GM23338 (cell line): Measurements from ENCODE around the gene TMC2. TPM values are rescaled to one million over a fixed set of nuclear protein-coding genes. Genes with fewer than 3 reads are reported as not detected.
A peak's percentile ranks its signal among the peaks of the same experiment; 100 is the strongest.

Source experiments
- ATAC-seq: fragments of 200-7000 bp; cut with Tn5 transposase; 3 replicates; pipeline ENCODE4 v1.9.1; 2020
- DNase-seq: peaks from one replicate; pipeline ENCODE4 v3.0.0-alpha.2; 2015; ENCODE audit warnings: low spot score
- H2AFZ ChIP-seq: fragments of 200-600 bp; sonication (generic); 2 replicates; pipeline ENCODE4 v1.8.0; 2016; ENCODE audit warnings: antibody characterized with exemption, mild to moderate bottlenecking, moderate library complexity
- H3F3A ChIP-seq: fragments of 200-600 bp; sonication (generic); replicated peaks from 2 replicates; pipeline ENCODE4 v1.8.0; 2017; ENCODE audit warnings: antibody characterized with exemption, mixed run types, low read depth
- H3K27ac ChIP-seq: fragments of 200-600 bp; sonication (generic); 2 replicates; pipeline ENCODE4 v1.6.1; 2016; ENCODE audit warnings: low read depth
- H3K27me3 ChIP-seq: fragments of 200-600 bp; sonication (generic); 2 replicates; pipeline ENCODE4 v1.8.0; 2016; ENCODE audit warnings: mild to moderate bottlenecking, mixed run types, moderate library complexity; ENCODE audit not compliant: insufficient read depth
- H3K36me3 ChIP-seq: fragments of 200-600 bp; sonication (generic); 2 replicates; pipeline ENCODE4 v1.8.0; 2016; ENCODE audit warnings: mild to moderate bottlenecking; ENCODE audit not compliant: insufficient read depth
- H3K4me1 ChIP-seq: fragments of 200-600 bp; sonication (generic); 2 replicates; pipeline ENCODE4 v1.8.0; 2016; ENCODE audit warnings: mild to moderate bottlenecking, moderate library complexity; ENCODE audit not compliant: insufficient read depth
- H3K4me2 ChIP-seq: fragments of 200-600 bp; sonication (generic); 2 replicates; pipeline ENCODE4 v1.7.1; 2017; ENCODE audit warnings: mixed run types
- H3K4me3 ChIP-seq: fragments of 200-600 bp; sonication (generic); 2 replicates; pipeline ENCODE4 v1.6.1; 2016; ENCODE audit warnings: mixed run types
- H3K79me2 ChIP-seq: fragments of 200-600 bp; sonication (generic); replicated peaks from 2 replicates; pipeline ENCODE4 v1.8.0; 2017; ENCODE audit warnings: mild to moderate bottlenecking; ENCODE audit not compliant: insufficient read depth
- H3K9me2 ChIP-seq: fragments of 200-600 bp; sonication (generic); 2 replicates; pipeline ENCODE4 v1.8.0; 2017; ENCODE audit not compliant: insufficient read depth
- H4K20me1 ChIP-seq: fragments of 200-600 bp; sonication (generic); replicated peaks from 2 replicates; pipeline ENCODE4 v1.8.0; 2017; ENCODE audit warnings: mild to moderate bottlenecking; ENCODE audit not compliant: insufficient read depth
- H3K27ac Mint-ChIP-seq: 2 replicates; pipeline ENCODE4 v1.8.0; 2020; ENCODE audit warnings: inconsistent platforms, mild to moderate bottlenecking, moderate library complexity, mixed read lengths
- H3K27me3 Mint-ChIP-seq: 3 replicates; pipeline ENCODE4 v1.8.0; 2022; ENCODE audit warnings: low read depth, mild to moderate bottlenecking, moderate library complexity, mixed read lengths, inconsistent platforms; ENCODE audit not compliant: insufficient read depth, poor library complexity
- H3K36me3 Mint-ChIP-seq: 3 replicates; pipeline ENCODE4 v1.8.0; 2021; ENCODE audit warnings: low read depth, mild to moderate bottlenecking, inconsistent platforms, moderate library complexity, mixed read lengths
- H3K4me1 Mint-ChIP-seq: 3 replicates; pipeline ENCODE4 v1.8.0; 2020; ENCODE audit warnings: mild to moderate bottlenecking, inconsistent platforms, mixed read lengths
- H3K4me3 Mint-ChIP-seq: 3 replicates; pipeline ENCODE4 v1.8.0; 2021; ENCODE audit warnings: moderate library complexity, mild to moderate bottlenecking, inconsistent platforms, mixed read lengths
- H3K9me3 Mint-ChIP-seq: 3 replicates; pipeline ENCODE4 v1.8.0; 2020; ENCODE audit warnings: moderate library complexity, mild to moderate bottlenecking, inconsistent platforms, mixed read lengths
- CREB1 ChIP-seq: fragments of 250-450 bp; sonication (Bioruptor Pico); IDR thresholded peaks from 2 replicates; pipeline ENCODE4 v1.5.0; 2020; ENCODE audit warnings: low read depth, mild to moderate bottlenecking, moderate library complexity
- EZH2 ChIP-seq: fragments of 200-600 bp; sonication (generic); IDR thresholded peaks from one replicate; pipeline ENCODE4 v1.8.0; 2017; ENCODE audit warnings: antibody characterized with exemption, mild to moderate bottlenecking, low read depth; ENCODE audit not compliant: unreplicated experiment
- EZH2phosphoT487 ChIP-seq: fragments of 200-600 bp; sonication (generic); IDR thresholded peaks from one replicate; pipeline ENCODE4 v1.8.1; 2018; ENCODE audit warnings: antibody characterized with exemption; ENCODE audit not compliant: unreplicated experiment
- NANOG ChIP-seq: IDR thresholded peaks from 2 replicates; pipeline ENCODE4 v1.6.1; 2016; ENCODE audit warnings: antibody characterized with exemption, borderline replicate concordance
- STAT1 ChIP-seq: IDR thresholded peaks from one replicate; pipeline ENCODE4 v1.6.1; 2016; ENCODE audit warnings: antibody characterized with exemption; ENCODE audit not compliant: unreplicated experiment
- ZNF114 ChIP-seq: fragments of 250-450 bp; sonication (Bioruptor Pico); IDR thresholded peaks from 2 replicates; pipeline ENCODE4 v1.5.0; 2020; ENCODE audit warnings: mild to moderate bottlenecking, moderate library complexity
- ZNF331 ChIP-seq: fragments of 250-450 bp; sonication (Bioruptor Pico); IDR thresholded peaks from 2 replicates; pipeline ENCODE4 v1.5.0; 2020; ENCODE audit warnings: low read depth, mild to moderate bottlenecking, moderate library complexity
- polyA plus RNA-seq: library from polyadenylated mRNA; unstranded; fragments of >200 nt; fragmentation: Nextera tagmentation; extraction: Ambion mirVana; gene quantifications from 2 replicates; pipeline ENCODE4 v1.2.1, GENCODE V29; 2016
- total RNA-seq: library from RNA; depleted of rRNA; stranded (reverse); fragments of >200 nt; shearing (Covaris generic); gene quantifications from 2 replicates; pipeline ENCODE4 v1.2.3, GENCODE V29; 2014
- TF ChIP-seq, protein P1 (sequence below): fragments of 250-450 bp; sonication (Bioruptor Pico); IDR thresholded peaks from 2 replicates; pipeline ENCODE4 v1.5.0; 2020; ENCODE audit warnings: mild to moderate bottlenecking, moderate library complexity
- TF ChIP-seq, protein P2 (sequence below): IDR thresholded peaks from one replicate; pipeline ENCODE4 v1.6.1; 2018; ENCODE audit warnings: antibody characterized with exemption; ENCODE audit not compliant: unreplicated experiment
- TF ChIP-seq, protein P3 (sequence below): IDR thresholded peaks from 2 replicates; pipeline ENCODE4 v1.6.1; 2016; ENCODE audit warnings: antibody characterized with exemption
- TF ChIP-seq, protein P4 (sequence below), 2 experiments: fragments of 200-600 bp in 1 of 2; sonication (generic) in 1 of 2; conservative IDR thresholded peaks; 2 replicates each; pipeline versions ENCODE4 v1.5.1 to v1.6.1; 2016 to 2017; ENCODE audit warnings: antibody characterized with exemption in 2 of 2, low read depth in 2 of 2, mild to moderate bottlenecking in 2 of 2, moderate library complexity in 1 of 2

TMC2 gene
- total and polyA plus RNA-seq, 2 experiments from 2014 or later, result not detected

DNA sequence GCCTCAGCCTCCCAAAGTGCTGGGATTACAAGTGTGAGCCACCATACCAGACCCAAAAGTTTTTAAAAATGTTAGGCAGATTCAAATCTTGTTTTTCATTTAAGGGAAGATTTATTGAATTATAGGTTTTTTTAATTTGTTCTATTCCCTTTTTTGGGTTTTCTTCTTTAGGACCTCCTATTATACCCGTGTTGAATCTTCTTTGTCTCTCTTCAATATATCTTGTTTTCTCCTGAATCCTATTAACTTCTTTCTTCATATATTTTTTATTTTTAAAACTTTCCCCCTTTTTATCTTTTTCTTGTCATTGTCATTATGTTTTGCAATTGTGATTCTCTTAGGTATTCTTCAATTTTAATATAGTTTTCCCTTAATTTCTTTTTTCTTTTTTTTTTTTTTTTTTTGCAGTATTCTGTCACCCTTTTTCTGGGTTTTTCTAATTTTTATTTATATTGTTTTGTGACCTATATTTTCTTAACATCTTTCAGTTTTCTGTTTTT, 70.2 kb downstream of the TMC2 start:
- Mint-ChIP-seq H3K27me3 (peaks cover 4% of the 10 kb centered on the region), H3K36me3 (peaks cover 5% of the 10 kb centered on the region; the same call in 2 of the 3 replicates), H3K4me1 (no peaks in the 10 kb centered on the region; the same call in 2 of the 3 replicates), H3K9me3 (peaks cover 28% of the 10 kb centered on the region), H3K27ac (no peak overlapping the region), H3K4me3 (no peak overlapping the region)
- H4K20me1 ChIP-seq, result no peaks in the 10 kb centered on the region
- no peak for ATAC-seq
- DNase-seq, result peak; percentile 35
- no peaks in the 10 kb centered on the region for H3K79me2 ChIP-seq
- H3K27me3 ChIP-seq, result no peaks in the 10 kb centered on the region
- H2AFZ ChIP-seq, result no peak overlapping the region
- H3K36me3 ChIP-seq, result no peaks in the 10 kb centered on the region
- no peak overlapping the region for H3K27ac ChIP-seq
- H3K9me2 ChIP-seq, result no peaks in the 10 kb centered on the region
- H3K4me3 ChIP-seq, result no peak overlapping the region
- TF ChIP-seq EZH2phosphoT487 (no peak), ZNF114 (CRISPR knock-in tag) (no peak), STAT1 (no peak), CREB1 (CRISPR knock-in tag) (no peak), NANOG (no peak), ZNF331 (CRISPR knock-in tag) (no peak), EZH2 (no peak)
- TF ChIP-seq, protein P1, sequence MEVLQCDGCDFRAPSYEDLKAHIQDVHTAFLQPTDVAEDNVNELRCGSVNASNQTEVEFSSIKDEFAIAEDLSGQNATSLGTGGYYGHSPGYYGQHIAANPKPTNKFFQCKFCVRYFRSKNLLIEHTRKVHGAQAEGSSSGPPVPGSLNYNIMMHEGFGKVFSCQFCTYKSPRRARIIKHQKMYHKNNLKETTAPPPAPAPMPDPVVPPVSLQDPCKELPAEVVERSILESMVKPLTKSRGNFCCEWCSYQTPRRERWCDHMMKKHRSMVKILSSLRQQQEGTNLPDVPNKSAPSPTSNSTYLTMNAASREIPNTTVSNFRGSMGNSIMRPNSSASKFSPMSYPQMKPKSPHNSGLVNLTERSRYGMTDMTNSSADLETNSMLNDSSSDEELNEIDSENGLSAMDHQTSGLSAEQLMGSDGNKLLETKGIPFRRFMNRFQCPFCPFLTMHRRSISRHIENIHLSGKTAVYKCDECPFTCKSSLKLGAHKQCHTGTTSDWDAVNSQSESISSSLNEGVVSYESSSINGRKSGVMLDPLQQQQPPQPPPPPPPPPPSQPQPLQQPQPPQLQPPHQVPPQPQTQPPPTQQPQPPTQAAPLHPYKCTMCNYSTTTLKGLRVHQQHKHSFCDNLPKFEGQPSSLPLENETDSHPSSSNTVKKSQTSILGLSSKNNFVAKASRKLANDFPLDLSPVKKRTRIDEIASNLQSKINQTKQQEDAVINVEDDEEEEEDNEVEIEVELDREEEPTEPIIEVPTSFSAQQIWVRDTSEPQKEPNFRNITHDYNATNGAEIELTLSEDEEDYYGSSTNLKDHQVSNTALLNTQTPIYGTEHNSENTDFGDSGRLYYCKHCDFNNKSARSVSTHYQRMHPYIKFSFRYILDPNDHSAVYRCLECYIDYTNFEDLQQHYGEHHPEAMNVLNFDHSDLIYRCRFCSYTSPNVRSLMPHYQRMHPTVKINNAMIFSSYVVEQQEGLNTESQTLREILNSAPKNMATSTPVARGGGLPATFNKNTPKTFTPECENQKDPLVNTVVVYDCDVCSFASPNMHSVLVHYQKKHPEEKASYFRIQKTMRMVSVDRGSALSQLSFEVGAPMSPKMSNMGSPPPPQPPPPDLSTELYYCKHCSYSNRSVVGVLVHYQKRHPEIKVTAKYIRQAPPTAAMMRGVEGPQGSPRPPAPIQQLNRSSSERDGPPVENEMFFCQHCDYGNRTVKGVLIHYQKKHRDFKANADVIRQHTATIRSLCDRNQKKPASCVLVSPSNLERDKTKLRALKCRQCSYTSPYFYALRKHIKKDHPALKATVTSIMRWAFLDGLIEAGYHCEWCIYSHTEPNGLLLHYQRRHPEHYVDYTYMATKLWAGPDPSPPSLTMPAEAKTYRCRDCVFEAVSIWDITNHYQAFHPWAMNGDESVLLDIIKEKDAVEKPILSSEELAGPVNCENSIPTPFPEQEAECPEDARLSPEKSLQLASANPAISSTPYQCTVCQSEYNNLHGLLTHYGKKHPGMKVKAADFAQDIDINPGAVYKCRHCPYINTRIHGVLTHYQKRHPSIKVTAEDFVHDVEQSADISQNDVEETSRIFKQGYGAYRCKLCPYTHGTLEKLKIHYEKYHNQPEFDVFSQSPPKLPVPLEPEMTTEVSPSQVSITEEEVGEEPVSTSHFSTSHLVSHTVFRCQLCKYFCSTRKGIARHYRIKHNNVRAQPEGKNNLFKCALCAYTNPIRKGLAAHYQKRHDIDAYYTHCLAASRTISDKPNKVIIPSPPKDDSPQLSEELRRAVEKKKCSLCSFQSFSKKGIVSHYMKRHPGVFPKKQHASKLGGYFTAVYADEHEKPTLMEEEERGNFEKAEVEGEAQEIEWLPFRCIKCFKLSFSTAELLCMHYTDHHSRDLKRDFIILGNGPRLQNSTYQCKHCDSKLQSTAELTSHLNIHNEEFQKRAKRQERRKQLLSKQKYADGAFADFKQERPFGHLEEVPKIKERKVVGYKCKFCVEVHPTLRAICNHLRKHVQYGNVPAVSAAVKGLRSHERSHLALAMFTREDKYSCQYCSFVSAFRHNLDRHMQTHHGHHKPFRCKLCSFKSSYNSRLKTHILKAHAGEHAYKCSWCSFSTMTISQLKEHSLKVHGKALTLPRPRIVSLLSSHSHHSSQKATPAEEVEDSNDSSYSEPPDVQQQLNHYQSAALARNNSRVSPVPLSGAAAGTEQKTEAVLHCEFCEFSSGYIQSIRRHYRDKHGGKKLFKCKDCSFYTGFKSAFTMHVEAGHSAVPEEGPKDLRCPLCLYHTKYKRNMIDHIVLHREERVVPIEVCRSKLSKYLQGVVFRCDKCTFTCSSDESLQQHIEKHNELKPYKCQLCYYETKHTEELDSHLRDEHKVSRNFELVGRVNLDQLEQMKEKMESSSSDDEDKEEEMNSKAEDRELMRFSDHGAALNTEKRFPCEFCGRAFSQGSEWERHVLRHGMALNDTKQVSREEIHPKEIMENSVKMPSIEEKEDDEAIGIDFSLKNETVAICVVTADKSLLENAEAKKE (CRISPR knock-in tag), result no peak
- TF ChIP-seq, protein P2, sequence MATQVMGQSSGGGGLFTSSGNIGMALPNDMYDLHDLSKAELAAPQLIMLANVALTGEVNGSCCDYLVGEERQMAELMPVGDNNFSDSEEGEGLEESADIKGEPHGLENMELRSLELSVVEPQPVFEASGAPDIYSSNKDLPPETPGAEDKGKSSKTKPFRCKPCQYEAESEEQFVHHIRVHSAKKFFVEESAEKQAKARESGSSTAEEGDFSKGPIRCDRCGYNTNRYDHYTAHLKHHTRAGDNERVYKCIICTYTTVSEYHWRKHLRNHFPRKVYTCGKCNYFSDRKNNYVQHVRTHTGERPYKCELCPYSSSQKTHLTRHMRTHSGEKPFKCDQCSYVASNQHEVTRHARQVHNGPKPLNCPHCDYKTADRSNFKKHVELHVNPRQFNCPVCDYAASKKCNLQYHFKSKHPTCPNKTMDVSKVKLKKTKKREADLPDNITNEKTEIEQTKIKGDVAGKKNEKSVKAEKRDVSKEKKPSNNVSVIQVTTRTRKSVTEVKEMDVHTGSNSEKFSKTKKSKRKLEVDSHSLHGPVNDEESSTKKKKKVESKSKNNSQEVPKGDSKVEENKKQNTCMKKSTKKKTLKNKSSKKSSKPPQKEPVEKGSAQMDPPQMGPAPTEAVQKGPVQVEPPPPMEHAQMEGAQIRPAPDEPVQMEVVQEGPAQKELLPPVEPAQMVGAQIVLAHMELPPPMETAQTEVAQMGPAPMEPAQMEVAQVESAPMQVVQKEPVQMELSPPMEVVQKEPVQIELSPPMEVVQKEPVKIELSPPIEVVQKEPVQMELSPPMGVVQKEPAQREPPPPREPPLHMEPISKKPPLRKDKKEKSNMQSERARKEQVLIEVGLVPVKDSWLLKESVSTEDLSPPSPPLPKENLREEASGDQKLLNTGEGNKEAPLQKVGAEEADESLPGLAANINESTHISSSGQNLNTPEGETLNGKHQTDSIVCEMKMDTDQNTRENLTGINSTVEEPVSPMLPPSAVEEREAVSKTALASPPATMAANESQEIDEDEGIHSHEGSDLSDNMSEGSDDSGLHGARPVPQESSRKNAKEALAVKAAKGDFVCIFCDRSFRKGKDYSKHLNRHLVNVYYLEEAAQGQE, result no peak
- TF ChIP-seq, protein P3, sequence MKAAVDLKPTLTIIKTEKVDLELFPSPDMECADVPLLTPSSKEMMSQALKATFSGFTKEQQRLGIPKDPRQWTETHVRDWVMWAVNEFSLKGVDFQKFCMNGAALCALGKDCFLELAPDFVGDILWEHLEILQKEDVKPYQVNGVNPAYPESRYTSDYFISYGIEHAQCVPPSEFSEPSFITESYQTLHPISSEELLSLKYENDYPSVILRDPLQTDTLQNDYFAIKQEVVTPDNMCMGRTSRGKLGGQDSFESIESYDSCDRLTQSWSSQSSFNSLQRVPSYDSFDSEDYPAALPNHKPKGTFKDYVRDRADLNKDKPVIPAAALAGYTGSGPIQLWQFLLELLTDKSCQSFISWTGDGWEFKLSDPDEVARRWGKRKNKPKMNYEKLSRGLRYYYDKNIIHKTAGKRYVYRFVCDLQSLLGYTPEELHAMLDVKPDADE, result no peak
- TF ChIP-seq, protein P4, sequence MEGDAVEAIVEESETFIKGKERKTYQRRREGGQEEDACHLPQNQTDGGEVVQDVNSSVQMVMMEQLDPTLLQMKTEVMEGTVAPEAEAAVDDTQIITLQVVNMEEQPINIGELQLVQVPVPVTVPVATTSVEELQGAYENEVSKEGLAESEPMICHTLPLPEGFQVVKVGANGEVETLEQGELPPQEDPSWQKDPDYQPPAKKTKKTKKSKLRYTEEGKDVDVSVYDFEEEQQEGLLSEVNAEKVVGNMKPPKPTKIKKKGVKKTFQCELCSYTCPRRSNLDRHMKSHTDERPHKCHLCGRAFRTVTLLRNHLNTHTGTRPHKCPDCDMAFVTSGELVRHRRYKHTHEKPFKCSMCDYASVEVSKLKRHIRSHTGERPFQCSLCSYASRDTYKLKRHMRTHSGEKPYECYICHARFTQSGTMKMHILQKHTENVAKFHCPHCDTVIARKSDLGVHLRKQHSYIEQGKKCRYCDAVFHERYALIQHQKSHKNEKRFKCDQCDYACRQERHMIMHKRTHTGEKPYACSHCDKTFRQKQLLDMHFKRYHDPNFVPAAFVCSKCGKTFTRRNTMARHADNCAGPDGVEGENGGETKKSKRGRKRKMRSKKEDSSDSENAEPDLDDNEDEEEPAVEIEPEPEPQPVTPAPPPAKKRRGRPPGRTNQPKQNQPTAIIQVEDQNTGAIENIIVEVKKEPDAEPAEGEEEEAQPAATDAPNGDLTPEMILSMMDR (conservative IDR thresholded peaks at IDR 0.05; ENCODE audit: low read depth in 2 of 2), result no peak
- no peaks in the 10 kb centered on the region for H3F3A ChIP-seq
- no peak overlapping the region for H3K4me2 ChIP-seq
- no peaks in the 10 kb centered on the region for H3K4me1 ChIP-seq
